ENCODE data around the gene BICRA. TPM values are rescaled to one million over a fixed set of nuclear protein-coding genes. Genes with fewer than 3 reads are reported as not detected.

Gene BICRA
- total and polyA plus RNA-seq, 9 of the 15 experiments (the other 6 are each of a cell fraction or from before 2014, with no cell fraction given), result 0.01 to 8.8 (median 1.2) TPM

GRCh38 chr19:47613165-47614020 is 4.5 kb downstream of the BICRA start:
- no peak overlapping the region for H3K4me2 ChIP-seq (ENCODE audit: insufficient read depth, low read length)
- peak overlapping the region in 1 of 2 experiments; percentile 73; a peak in 2 of 4 replicates for H3K9ac ChIP-seq (ENCODE audit: insufficient read depth in 1 of 2, low read depth in 2 of 2, low read length in 2 of 2)
- intact Hi-C loops (cut with micrococcal nuclease), result no loop called here
- no peaks in the 10 kb centered on the region; the same call in 2 of the 3 replicates for H3K36me3 ChIP-seq (ENCODE audit: control insufficient read depth, insufficient read depth, low read length)
- H3K9me1 ChIP-seq (ENCODE audit: control insufficient read depth, insufficient read depth, low read length), result no peaks in the 10 kb centered on the region
- WGBS (ENCODE audit: insufficient coverage, low coverage, missing lambda C conversion rate), result 54% methylated on average over 14 of the region's 14 CpGs
- H3K27ac ChIP-seq (ENCODE audit: extremely low read depth, low read depth, low read length), result no peak overlapping the region; the same call in 2 of the 3 replicates
- no TSS peak for BruUV-seq (replicated peaks)
- no peaks in the 10 kb centered on the region for H3K27me3 ChIP-seq (ENCODE audit: control insufficient read depth in 2 of 2, insufficient read depth in 2 of 2, low read length in 2 of 2)
- H4K20me1 ChIP-seq (replicated peaks; ENCODE audit: control insufficient read depth, insufficient read depth, low read length), result peaks cover 39% of the 10 kb centered on the region
- H3K9me3 ChIP-seq (replicated peaks; ENCODE audit: control insufficient read depth, insufficient read depth, low read depth, low read length), result no peaks in the 10 kb centered on the region
- peaks cover 77% of the 10 kb centered on the region for H3K79me2 ChIP-seq (ENCODE audit: control insufficient read depth, insufficient read depth, low read length)
- H3K4me3 ChIP-seq, result no peak overlapping the region
- TF ChIP-seq ZKSCAN1 (IDR thresholded peaks at IDR 0.05; ENCODE audit: low read depth, low read length) (peak; percentile 81; the same call in 1 of the 2 replicates), MTA1 (IDR thresholded peaks at IDR 0.05; ENCODE audit: borderline replicate concordance) (peak; percentile 55; the same call in 1 of the 2 replicates), ZBTB33 (CRISPR knock-in tag; IDR thresholded peaks at IDR 0.05) (peak; percentile 59; the same call in 1 of the 2 replicates), HMGN3 (IDR thresholded peaks at IDR 0.05; ENCODE audit: borderline replicate concordance, extremely low read depth, insufficient read length, low read depth, low read length) (no peak), YY1 (IDR thresholded peaks at IDR 0.05; ENCODE audit: borderline replicate concordance in 1 of 3, control insufficient read depth in 1 of 3, extremely low read depth in 1 of 3, insufficient read depth in 3 of 3, insufficient read length in 1 of 3, insufficient replicate concordance in 2 of 3, low read depth in 1 of 3, low read length in 2 of 3) (peak in 1 of 3 experiments; percentile 24)
- peaks cover 3 to 18% of the 10 kb centered on the region in 2 experiments; a peak in 3 of 5 replicates for H3K4me1 ChIP-seq (replicated peaks in 1 of 2; ENCODE audit: control insufficient read depth in 2 of 2, insufficient read depth in 2 of 2, low read length in 2 of 2)
- in situ Hi-C loops (cut with MboI), result no loop called here
- FAIRE-seq (peak; percentile 69), DNase-seq (ENCODE audit: extremely low read depth in 1 of 4, low spot score in 3 of 4) (peak in 1 of 4 experiments; percentile 25), ATAC-seq (no peak)
- no peak overlapping the region for H2AFZ ChIP-seq (ENCODE audit: low read depth, low read length)
- ChIA-PET CTCF (ENCODE audit: low intra/inter-chr PET ratio) (interaction anchor here (0.6 kb wide), 1 partner anchor 36 kb away, joined by 3 read pairs; no protein-coding TSS in a partner anchor), POLR2A (interaction anchor here (0.6 to 1.1 kb wide), 5 partner anchors 9 to 96 kb away, joined by 3 to 5 read pairs (median 3); no protein-coding TSS in a partner anchor)

All from K562 (cell line).